Measurements from ENCODE around the gene PPP4R1.

DNA sequence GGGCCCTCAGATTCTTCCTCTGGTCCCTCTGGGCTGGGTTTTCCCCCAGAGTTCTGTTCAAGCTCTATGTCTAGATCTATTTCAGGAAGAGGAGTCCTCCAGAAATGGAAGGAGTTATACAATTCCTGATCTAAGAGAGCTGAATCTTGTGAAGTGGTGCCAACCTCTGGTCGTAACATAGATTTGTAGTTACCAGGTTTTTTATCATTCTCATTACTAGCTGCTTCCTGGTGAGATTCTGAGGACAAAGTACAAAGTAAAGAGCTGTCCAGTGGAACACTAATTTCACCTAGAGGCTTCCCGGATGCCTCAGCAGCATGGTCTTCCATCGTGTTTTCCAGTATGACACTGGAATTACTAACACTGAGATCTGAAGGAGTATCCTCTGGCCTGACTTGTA, 44.1 kb downstream of the PPP4R1 start:
- no peak for TF ChIP-seq EZH2 (IDR thresholded peaks at IDR 0.05; ENCODE audit: borderline replicate concordance, insufficient read depth, low read length, poor library complexity, severe bottlenecking)
- no peak for TF ChIP-seq TAF1 (IDR thresholded peaks at IDR 0.05; ENCODE audit: low read depth)
- TF ChIP-seq, protein P1, sequence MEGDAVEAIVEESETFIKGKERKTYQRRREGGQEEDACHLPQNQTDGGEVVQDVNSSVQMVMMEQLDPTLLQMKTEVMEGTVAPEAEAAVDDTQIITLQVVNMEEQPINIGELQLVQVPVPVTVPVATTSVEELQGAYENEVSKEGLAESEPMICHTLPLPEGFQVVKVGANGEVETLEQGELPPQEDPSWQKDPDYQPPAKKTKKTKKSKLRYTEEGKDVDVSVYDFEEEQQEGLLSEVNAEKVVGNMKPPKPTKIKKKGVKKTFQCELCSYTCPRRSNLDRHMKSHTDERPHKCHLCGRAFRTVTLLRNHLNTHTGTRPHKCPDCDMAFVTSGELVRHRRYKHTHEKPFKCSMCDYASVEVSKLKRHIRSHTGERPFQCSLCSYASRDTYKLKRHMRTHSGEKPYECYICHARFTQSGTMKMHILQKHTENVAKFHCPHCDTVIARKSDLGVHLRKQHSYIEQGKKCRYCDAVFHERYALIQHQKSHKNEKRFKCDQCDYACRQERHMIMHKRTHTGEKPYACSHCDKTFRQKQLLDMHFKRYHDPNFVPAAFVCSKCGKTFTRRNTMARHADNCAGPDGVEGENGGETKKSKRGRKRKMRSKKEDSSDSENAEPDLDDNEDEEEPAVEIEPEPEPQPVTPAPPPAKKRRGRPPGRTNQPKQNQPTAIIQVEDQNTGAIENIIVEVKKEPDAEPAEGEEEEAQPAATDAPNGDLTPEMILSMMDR (IDR thresholded peaks at IDR 0.05; ENCODE audit: poor library complexity, severe bottlenecking), result no peak
- no peak for TF ChIP-seq SMC3 (conservative IDR thresholded peaks at IDR 0.05; ENCODE audit: poor library complexity)
- TF ChIP-seq MXI1 (conservative IDR thresholded peaks at IDR 0.05; ENCODE audit: poor library complexity, severe bottlenecking), result no peak

Measured in neural cell (in vitro differentiated cells).